ENCODE measurements around the gene NFAT5. TPM values are rescaled to one million over a fixed set of nuclear protein-coding genes. Genes with fewer than 3 reads are reported as not detected.
A peak's percentile ranks its signal among the peaks of the same experiment; 100 is the strongest.

NFAT5 gene
- total RNA-seq, 8 experiments from 2014 or later = 8.1 to 68.6 (median 19.1) TPM

DNA sequence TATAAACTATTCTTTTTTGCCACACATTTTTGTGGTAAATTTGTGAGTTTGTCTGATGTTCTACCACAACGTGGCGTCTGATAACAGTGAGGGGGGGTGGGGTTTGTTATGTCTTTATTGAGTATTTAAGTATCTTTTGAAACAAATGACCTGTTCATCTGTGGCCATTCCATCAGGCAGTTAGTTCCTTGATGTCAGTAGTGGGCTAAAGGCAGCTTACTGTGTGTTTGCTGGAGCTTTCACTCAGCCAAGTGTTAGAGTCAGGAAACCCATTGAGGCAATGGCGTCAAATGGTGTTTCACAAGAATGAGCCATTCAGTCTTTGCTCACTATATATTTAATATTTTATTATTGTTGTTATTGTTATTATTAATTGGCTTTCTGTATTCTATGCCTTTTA is 132.6 kb downstream of the NFAT5 start:
- no peak overlapping the region for H3K4me3 ChIP-seq
- no peaks in the 10 kb centered on the region for H3K4me1 ChIP-seq (replicated peaks in 1 of 2)
- H3K27ac ChIP-seq = no peak overlapping the region
- no peak for ATAC-seq (replicated peaks in 6 of 8)
- WGBS, 10 experiments = 75 to 100% (median 96%) methylated on average over 1 to 3 of the region's 3 CpGs; no CpG with 5 or more reads in 3 of the 10 experiments
- in situ Hi-C loops (cut with MboI; ENCODE audit: low pct_unique_long_range_greater_than_20kb in 2 of 9, low sequenced_read_pairs in 9 of 9, unreplicated experiment in 9 of 9) = no loop called here

DNA sequence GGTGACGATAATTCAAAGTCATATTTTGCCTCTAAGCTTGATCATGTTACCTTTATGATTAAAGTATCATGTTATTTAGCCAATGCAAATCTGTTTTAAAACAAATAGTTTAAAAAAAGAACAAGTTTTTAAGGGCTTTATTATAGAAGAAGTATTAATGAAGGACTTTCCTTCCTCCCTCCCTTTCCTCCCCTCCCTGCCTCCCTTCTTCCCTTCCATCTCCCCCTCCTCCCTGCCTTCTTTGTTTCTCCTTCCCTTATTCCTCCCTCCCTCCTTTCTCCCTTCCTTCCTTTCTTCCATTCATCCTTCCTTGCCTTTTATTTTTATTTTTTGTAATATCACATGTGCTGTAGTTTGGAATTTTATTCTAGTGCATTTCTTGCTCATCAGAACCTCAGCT is 134.1 kb downstream of the NFAT5 start:
- Histone ChIP-seq H3K4me1 (replicated peaks in 1 of 2) (no peaks in the 10 kb centered on the region), H3K4me3 (no peak overlapping the region), H3K27ac (no peak overlapping the region)
- ATAC-seq (replicated peaks in 6 of 8) = no peak
- 80 to 100% (median 88%) methylated on average over 1 of the region's 1 CpG; no CpG with 5 or more reads in 5 of the 10 experiments for WGBS, 10 experiments
- in situ Hi-C loops (cut with MboI; ENCODE audit: low pct_unique_long_range_greater_than_20kb in 2 of 9, low sequenced_read_pairs in 9 of 9, unreplicated experiment in 9 of 9) = no loop called here

DNA sequence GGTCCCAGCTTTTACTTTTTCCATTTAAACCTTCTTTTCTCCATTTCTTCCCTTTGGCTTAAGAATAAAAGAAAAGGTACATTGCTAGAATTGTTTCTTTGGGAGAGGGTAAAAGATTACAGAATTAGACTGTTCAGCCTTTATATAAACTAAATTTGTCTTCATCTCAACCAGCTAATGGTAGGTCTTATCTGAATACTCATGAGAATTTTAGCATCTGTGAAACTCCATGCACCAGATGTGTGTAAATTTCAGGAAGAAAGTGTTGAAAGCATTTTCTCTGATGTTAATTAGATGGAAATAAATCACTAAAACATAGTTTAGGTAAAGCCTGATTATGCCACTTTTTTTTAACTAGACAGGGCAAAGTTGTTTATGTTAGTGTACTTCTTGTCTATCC is 135.7 kb downstream of the NFAT5 start:
- in situ Hi-C loops (cut with MboI; ENCODE audit: low pct_unique_long_range_greater_than_20kb in 2 of 9, low sequenced_read_pairs in 9 of 9, unreplicated experiment in 9 of 9) = no loop called here
- peak in 3 of 8 experiments; percentile 25 to 48 (median 42) for ATAC-seq (replicated peaks in 6 of 8)
- no peaks in the 10 kb centered on the region for H3K4me1 ChIP-seq (replicated peaks in 1 of 2)
- H3K27ac ChIP-seq = no peak overlapping the region
- H3K4me3 ChIP-seq = no peak overlapping the region

DNA sequence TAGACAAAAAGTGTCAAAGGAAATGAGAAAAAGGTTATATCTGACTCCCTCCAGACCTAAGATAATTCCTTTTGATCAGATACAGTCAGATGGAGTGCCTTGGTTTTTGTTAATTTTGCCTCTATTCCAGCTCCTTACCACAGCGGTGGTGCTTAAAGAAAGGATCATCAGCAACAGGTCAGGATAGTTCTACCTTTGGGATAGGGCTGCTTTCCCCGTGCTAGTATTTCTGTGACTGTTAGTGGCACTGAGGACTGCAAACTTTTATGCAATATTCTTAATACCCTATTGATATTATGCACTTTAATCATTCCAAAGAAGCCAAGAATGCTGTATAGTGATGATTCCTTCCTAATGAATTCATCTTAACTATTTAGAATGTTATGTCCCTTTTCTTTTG is 136.1 kb downstream of the NFAT5 start:
- no peak overlapping the region for H3K27ac ChIP-seq
- WGBS, 10 experiments = 60 to 100% (median 95%) methylated on average over 1 to 2 of the region's 2 CpGs; no CpG with 5 or more reads in 1 of the 10 experiments
- in situ Hi-C loops (cut with MboI; ENCODE audit: low pct_unique_long_range_greater_than_20kb in 2 of 9, low sequenced_read_pairs in 9 of 9, unreplicated experiment in 9 of 9) = no loop called here
- no peak overlapping the region for H3K4me3 ChIP-seq
- ATAC-seq (replicated peaks in 6 of 8) = no peak
- H3K4me1 ChIP-seq (replicated peaks in 1 of 2) = no peaks in the 10 kb centered on the region

DNA sequence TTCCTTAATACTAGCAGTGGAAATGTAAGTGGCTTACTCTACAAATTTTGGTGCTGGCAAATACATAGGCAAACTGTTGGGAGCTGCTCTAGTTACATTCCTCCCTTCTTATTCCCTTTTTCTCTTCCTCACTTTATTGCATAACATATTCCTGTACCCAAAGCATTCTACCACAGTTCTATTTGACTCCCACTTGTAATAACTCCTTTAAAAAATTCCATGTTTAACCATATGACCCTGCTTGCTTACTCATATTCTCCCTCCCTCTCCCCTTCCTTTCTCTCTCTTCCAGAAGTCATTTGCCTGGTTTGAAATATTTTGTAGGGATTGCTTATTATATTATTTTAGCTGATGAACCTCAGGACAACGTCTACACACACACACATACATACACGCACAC is 137.9 kb downstream of the NFAT5 start:
- WGBS, 10 experiments = 80 to 100% (median 86%) methylated on average over 1 to 2 of the region's 2 CpGs; no CpG with 5 or more reads in 5 of the 10 experiments
- Histone ChIP-seq H3K4me3 (no peak overlapping the region), H3K4me1 (replicated peaks in 1 of 2) (no peaks in the 10 kb centered on the region), H3K27ac (no peak overlapping the region)
- no peak for ATAC-seq (replicated peaks in 6 of 8)
- in situ Hi-C loops (cut with MboI; ENCODE audit: low pct_unique_long_range_greater_than_20kb in 2 of 9, low sequenced_read_pairs in 9 of 9, unreplicated experiment in 9 of 9) = no loop called here

DNA sequence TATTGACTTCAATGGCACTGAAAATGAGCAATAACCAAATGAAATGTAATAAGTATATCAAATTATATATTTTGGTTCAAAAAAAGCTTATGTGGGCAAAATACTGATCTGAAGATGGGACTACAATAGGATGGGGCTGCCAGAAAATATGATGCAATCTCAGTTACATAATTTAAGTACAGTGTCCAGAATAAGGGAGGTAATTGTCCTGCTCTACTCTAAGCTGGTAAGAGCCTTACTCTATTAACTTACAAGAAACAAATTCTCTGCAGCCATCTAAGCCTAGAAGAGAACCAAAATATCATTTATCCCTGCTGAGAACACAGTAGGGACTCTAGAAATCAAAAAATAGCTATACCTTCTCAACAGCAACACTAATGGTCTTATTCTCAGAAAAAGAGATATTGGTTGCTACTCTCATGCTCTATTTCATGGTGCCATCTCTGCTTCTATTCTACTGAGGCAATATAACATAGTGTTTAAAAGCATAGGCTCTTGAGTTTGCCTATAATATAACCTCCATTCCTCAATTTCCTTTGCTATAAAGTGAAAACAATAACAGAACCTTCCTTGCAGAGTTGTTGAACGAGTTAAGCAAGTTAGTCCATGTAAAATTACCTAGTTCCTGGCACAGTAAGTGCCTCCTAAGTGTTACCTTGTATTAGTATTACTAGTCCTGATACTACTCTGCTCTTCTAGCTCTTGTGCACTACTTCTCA is 140.6 kb downstream of the NFAT5 start:
- Histone ChIP-seq H3K4me1 (replicated peaks in 1 of 2) (no peaks in the 10 kb centered on the region), H3K4me3 (no peak overlapping the region), H3K27ac (no peak overlapping the region)
- in situ Hi-C loops (cut with MboI; ENCODE audit: low pct_unique_long_range_greater_than_20kb in 2 of 9, low sequenced_read_pairs in 9 of 9, unreplicated experiment in 9 of 9) = no loop called here
- ATAC-seq (replicated peaks in 6 of 8) = peak in 1 of 8 experiments; percentile 26
- 20 to 100% (median 82%) methylated on average over 1 of the region's 1 CpG; no CpG with 5 or more reads in 2 of the 10 experiments for WGBS, 10 experiments

DNA sequence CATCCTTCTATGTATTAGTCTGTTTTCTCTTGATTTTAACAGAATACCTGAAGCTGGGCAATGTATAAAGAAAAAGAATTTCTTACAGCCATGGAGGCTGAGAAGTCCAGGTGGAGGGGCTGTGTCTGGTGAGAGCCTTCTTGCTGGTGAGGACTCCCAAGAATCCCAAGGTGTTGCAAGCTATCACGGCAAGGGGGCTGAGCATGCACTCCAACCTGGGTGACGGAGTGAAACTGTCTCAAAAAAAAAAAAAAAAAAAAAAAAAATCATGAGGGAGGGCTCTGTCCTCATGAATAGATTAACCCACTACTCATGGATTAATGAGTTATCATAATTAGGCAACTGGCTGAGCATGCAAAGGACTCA is 141.2 kb downstream of the NFAT5 start:
- in situ Hi-C loops (cut with MboI; ENCODE audit: low pct_unique_long_range_greater_than_20kb in 2 of 9, low sequenced_read_pairs in 9 of 9, unreplicated experiment in 9 of 9) = no loop called here
- H3K27ac ChIP-seq = no peak overlapping the region
- H3K4me3 ChIP-seq = no peak overlapping the region
- WGBS, 10 experiments = 90 to 100% (median 100%) methylated on average over 1 to 2 of the region's 2 CpGs; no CpG with 5 or more reads in 5 of the 10 experiments
- H3K4me1 ChIP-seq (replicated peaks in 1 of 2) = no peaks in the 10 kb centered on the region
- ATAC-seq (replicated peaks in 6 of 8) = no peak

DNA sequence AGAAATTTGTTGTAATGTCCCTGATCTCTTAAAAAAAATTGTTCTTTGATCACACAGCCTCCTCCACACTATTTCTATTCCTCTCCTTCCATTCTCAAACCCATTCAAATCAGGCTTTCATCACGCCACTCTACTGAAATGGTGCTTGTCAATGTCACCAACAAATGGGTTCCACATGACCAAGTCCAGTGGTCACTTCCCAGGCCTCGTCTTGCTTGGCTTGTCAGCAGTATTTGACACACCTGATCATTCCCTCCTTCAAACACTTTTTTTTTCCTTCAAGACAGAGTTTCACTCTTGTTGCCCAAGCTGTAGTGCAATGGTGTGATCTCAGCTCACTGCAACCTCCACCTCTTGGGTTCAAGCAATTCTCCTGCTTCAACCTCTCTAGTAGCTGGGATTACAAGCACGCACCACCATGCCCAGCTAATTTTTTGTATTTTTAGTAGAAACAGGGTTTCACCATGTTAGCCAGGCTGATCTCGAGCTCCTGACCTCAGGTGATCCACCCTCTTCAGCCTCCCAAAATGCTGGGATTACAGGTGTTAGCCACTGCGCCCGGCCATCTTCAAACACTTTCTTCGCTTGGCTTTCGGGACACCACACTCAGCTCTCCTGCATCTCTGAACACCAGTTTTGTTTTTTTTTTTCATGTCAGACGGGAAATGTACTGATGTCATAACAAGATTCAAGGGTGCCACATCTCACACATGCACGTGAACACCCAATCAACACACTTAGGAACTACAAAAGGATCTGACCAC is 142.3 kb downstream of the NFAT5 start:
- 71 to 98% (median 85%) methylated on average over 1 to 7 of the region's 10 CpGs for WGBS, 10 experiments
- Histone ChIP-seq H3K4me1 (replicated peaks in 1 of 2) (no peaks in the 10 kb centered on the region), H3K4me3 (no peak overlapping the region), H3K27ac (no peak overlapping the region)
- in situ Hi-C loops (cut with MboI; ENCODE audit: low pct_unique_long_range_greater_than_20kb in 2 of 9, low sequenced_read_pairs in 9 of 9, unreplicated experiment in 9 of 9) = no loop called here
- ATAC-seq (replicated peaks in 6 of 8) = no peak

DNA sequence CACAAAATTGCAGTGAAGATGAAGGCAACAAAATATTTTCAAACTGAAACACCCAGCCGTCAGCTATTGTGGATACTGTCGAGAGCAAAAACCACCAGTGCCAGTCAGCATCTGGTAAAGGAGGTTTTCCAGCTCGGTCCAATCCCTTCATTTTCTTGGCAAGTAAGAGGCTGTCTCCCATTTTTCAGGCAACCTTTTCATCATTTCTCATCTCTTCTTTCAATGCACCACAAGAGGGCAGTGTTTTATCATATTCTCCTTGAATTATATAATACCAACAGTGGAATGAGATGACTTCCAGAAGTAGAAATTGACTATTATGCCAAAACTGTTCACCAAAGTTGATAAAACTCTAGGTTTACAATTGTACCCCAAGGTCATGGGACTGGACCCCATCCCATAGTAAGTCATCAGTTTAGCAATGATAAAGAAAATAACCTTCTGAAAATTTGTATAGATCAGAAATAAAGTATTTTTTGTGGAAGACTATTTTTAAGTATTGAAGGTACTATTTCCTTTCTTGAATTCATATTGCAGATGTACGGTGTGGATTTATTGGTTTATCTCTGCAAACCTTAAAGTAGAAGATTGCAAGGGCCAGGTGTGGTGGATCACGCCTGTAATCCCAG is 143.8 kb downstream of the NFAT5 start:
- Histone ChIP-seq H3K4me3 (no peak overlapping the region), H3K27ac (no peak overlapping the region), H3K4me1 (replicated peaks in 1 of 2) (no peaks in the 10 kb centered on the region)
- ATAC-seq (replicated peaks in 6 of 8) = peak in 7 of 8 experiments; percentile 24 to 70 (median 42)
- 11 to 100% (median 48%) methylated on average over 1 to 5 of the region's 5 CpGs; no CpG with 5 or more reads in 1 of the 10 experiments for WGBS, 10 experiments
- in situ Hi-C loops (cut with MboI; ENCODE audit: low pct_unique_long_range_greater_than_20kb in 2 of 9, low sequenced_read_pairs in 9 of 9, unreplicated experiment in 9 of 9) = no loop called here

DNA sequence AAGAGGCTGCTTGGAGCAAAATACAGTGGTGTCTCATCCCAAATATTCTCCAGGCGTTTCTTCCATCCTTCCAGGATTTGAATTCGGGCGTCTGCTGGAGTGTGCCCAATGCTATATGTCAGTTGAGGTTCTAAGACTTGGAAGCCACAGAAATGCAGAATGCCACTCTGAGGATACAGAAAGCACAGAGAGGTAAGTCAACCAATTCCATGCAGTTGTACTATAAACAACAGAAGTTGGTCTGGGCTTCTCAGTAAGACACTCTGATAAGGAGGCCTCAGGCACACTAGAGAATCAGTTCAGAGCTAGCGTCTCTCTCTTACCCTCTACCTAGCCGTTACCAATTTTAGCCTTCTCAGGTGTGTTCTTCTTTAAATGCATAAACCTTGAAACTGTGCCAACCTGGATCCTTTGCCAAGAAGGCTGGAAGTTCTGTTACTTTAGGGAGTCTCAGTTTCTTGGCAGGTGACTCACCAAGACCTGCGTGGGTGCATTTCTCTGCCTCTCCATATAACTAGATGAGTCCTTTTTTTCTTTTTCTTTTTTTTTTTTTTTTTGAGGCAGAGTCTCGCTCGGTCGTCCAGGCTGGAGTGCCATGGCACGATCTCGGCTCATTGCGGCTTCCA is 145.5 kb downstream of the NFAT5 start:
- whole genome bisulfite sequencing, 10 experiments = 71 to 100% (median 83%) methylated on average over 3 to 12 of the region's 12 CpGs; no CpG with 5 or more reads in 2 of the 10 experiments
- ATAC-seq (replicated peaks in 6 of 8) = no peak
- H3K27ac ChIP-seq = no peak overlapping the region
- H3K4me3 ChIP-seq = no peak overlapping the region
- in situ Hi-C loops (cut with MboI; ENCODE audit: low pct_unique_long_range_greater_than_20kb in 2 of 9, low sequenced_read_pairs in 9 of 9, unreplicated experiment in 9 of 9) = no loop called here
- no peaks in the 10 kb centered on the region for H3K4me1 ChIP-seq (replicated peaks in 1 of 2)

DNA sequence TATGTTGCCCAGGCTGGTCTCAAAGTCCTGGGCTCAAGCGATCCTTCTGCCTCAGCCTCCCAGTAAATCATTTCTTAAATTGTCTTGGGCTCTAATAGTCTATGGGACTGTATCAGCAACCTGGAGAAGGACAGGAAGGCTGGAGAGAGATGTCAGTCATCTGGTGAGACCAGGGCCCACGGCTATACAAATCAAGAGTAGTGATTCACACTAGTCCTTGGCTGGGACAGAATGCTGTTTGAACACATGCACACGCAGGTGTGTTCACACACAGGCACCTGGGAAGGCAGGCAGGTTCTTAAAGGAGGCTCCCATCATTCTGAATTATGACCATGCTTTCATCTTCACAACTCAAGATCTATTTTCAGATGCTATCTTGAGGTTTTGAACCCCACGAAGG is 146.5 kb downstream of the NFAT5 start:
- Histone ChIP-seq H3K4me1 (replicated peaks in 1 of 2) (no peaks in the 10 kb centered on the region), H3K27ac (no peak overlapping the region), H3K4me3 (no peak overlapping the region)
- ATAC-seq (replicated peaks in 6 of 8) = no peak
- in situ Hi-C loops (cut with MboI; ENCODE audit: low pct_unique_long_range_greater_than_20kb in 2 of 9, low sequenced_read_pairs in 9 of 9, unreplicated experiment in 9 of 9) = no loop called here
- 75 to 100% (median 100%) methylated on average over 1 to 2 of the region's 4 CpGs; no CpG with 5 or more reads in 3 of the 10 experiments for WGBS, 10 experiments

DNA sequence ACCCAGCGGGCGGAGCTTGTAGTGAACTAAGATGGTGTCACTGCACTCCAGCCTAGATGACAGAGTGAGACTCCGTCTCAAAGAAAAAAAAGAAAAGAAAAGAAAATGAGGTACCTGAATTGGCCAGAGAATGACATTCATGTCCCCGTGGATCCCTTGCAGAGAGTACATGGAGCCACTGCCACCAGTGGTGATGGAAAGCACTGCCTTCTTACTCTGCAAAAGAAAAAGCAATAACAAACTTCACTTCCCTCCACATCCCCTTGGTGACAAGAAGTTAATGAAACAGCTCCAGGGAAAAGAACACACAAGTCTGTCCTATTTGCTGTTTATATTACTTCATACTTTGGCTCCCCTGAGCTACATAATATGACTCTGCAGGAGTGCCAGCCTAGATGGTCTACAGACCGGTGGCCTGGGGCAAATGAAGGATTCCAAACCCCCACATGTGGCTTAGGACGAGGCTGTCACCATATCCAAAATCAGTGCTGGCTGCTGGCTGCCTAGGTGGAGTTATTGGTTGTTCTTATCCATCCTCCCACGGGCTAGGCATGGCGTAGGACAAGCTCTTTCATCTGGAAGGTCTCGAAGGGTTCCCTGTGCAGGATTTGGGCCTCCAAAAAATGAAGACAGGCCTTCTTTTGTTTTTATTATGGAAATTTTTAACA is 147.3 kb downstream of the NFAT5 start:
- Histone ChIP-seq H3K4me3 (no peak overlapping the region), H3K4me1 (replicated peaks in 1 of 2) (no peaks in the 10 kb centered on the region), H3K27ac (no peak overlapping the region)
- in situ Hi-C loops (cut with MboI; ENCODE audit: low pct_unique_long_range_greater_than_20kb in 2 of 9, low sequenced_read_pairs in 9 of 9, unreplicated experiment in 9 of 9) = no loop called here
- WGBS, 10 experiments = 80 to 100% (median 95%) methylated on average over 1 to 8 of the region's 9 CpGs
- peak in 2 of 8 experiments; percentile 13 to 54 for ATAC-seq (replicated peaks in 6 of 8)

Data from motor neuron (in vitro differentiated cells).